HG03558 (cell line): Measurements from ENCODE around the gene PP2D1.
"Not testable (repeated sequence)": the region's sequence is repeated elsewhere in the genome, so short reads cannot be mapped to it uniquely, and the experiment has no call there.

ENCODE experiments used
- ATAC-seq: cut with Tn5 transposase; IDR thresholded peaks from one replicate; pipeline ENCODE4 v1.9.1; 2021; ENCODE audit warnings: moderate number of reproducible peaks; ENCODE audit not compliant: unreplicated experiment; ENCODE audit errors: extremely low read depth

PP2D1 gene, protein sequence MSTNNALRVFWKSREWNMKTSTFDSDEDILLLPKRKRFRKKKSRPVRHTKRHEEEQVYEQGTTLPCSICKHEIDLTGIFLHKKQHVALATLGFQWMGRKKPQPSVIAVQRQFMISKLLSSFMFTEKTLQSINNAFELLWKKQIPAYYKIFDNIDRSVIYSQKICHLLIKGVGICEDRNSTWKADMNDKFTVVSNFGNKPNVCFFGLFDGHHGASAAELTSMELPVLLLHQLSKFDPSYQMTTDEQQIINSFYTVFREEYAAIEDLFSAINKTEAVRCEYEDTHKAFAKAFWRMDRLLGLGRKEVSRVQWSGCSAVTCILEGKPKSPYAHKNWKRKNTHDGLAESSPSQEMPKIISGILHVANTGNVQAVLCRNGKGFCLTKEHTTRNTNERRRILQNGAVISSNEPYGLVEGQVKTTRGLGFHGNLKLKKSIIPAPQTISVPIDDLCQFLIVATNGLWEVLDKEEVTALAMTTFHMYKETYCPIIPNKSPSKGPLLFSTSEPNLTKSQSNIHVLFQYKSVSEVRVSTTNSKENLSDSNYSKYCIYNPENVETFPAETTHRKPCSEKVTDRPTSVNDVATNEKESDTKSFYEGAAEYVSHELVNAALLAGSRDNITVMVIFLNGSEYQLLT

DNA sequence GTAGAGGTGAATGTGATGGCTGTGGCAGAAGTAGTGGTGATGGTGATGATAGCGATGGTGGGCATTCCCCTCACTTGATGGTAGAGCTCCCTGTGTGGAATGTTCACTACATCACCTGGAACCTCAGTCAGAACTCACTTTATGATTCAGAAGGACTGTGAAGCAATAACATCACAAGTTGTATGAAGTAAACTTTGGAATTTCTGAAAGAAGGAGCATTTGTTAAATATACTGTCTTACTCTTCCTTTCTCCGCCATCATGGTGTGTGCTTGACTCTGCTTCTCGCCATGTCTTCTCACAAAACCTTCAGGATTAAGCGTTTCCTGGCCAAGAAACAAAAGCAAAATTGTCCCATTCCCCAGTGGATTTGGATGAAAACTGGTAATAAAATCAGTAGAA is at the start of gene PP2D1:
PP2D1 (minus strand) TSS at position 101 of the 400 bp plus-strand sequence. CDS start 192 bp downstream, outside the sequence.
- no peak for ATAC-seq

DNA sequence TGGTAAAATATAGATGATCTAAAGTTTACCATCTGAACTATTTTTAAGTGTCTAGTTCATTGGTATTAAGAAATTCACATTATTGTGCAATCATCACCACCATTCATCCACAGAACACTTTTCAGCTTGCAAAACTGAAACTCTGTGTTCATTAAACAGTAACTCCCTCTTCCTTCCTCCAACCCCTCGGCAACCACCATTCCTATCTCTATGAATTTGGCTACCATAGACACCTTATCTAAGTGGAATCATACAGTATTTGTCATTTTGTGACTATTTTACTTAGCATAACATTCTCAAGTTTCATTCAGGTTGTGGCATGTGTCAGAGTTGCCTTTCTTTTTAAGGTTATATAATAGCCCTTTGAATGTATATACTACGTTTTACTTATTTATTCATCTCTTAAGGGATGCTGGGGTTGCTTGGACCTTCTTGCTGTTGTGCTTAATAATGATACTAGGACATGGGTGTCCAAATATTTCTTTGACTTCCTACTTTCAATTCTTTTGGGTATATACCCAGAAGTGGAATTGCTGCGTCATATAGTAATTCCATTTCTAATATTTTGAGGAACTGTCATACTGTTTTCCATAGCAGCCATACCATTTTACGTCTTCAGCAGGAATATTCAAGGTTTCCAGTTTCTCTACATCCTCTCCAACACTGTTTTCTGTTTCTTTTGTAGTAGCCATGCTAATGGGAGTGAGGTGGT is 49.1 kb upstream of the PP2D1 start:
- ATAC-seq, result peak; percentile 58

DNA sequence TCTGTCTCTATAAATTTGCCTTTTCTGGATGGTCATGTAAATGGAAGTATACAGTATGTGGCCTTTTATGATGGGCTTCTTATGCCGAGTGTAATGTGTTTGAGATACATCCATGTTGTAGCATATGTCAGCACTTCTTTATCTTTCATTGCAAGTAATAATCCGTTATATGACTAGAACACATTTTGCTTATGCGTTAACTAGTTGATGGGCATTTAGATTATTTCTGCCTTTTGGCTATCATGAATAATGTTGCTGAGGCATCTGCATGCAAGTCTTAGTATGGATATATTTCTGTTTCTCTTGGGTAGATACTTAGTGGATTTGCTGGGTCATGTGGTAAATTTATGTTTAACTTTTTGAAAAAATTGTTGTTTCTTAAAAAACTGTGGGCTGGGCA is 47.9 kb upstream of the PP2D1 start:
- ATAC-seq, result no peak

DNA sequence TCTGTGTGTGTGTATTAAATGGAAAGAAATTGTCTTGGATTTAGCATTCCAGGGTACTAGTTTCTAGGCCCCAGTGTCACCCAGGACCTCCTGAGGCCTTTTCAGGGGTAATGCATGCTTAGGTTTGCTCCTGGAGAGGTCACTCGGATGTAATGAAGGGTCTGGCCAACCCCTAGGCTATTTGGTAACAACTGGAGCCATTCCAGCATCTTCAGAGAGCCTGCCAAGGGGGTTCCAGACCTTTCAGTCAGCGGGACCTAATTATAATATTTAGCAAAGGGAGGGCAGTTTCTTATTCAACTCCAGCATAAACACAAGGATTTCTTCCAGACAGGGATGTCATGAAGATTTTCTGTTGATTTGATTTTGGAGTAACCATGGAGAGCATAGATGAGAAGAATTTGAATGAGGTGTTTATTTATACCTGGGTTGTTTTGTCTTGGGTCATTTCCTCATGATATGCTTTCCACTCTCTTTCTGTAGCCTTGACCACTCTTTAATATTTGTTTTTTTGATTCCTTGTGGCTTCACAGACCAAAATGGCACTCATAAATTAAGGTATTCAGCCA is 45.6 kb upstream of the PP2D1 start:
- no peak for ATAC-seq

DNA sequence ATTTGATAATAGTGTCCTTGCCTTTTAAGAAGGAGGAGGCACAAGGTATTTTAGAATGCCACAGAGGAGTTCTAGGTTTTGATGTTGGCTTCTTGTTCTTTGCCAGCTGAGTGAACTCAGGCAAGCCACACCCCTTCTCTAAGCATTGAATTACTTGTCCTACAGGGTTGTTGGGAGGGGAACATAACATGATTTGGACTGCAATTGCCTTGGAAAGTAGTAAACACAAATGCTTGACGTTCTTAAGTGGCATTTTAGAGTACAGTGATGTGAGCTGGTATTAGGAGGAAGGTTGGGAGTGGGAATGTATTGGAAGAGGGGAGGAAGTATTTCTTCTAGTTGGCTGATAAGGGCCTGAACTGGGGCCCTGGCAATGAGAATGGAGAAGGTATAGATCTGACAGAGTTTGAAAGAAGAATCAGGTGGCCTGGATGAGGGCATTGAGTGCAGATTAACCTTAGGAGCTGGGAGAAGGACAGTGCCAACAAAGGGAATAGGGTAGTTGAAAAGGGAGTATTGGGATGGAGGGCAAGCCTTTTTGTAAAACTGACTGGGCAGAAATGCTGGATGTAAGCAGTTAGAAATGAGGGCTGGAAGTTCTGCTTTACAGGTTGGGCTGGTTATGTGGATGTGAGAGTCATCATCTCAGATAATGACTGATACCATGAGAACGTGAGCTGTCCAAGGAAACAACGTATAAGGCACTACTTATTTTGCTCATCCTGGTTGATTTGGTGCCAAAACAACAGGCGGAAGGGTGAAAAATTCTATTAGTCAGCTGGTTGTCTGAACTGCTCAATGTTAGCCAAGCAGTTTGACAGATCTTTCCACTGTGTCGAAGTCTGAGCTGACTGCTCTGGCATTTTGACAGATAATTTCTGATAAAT is 44.9 kb upstream of the PP2D1 start:
- ATAC-seq, result peak; percentile 17

DNA sequence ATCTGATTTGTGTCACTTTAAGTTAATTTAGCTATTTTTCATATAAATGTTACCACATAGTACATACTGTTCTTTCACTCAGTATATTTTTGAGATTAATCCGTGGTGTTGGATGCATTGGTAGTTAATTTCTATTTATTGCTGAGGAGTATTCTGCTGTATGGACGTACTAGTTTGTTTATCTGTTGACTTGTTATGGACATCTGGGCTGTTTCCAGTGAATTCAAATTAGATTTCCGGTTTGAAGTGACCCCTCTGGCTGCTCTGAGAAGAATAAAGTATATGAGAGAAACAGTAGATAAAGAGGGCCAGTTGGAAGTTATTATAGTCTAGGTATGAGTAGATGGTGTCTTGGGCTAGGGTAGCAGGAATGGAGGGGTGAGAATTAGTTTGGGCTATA is 43.8 kb upstream of the PP2D1 start:
- no peak for ATAC-seq

DNA sequence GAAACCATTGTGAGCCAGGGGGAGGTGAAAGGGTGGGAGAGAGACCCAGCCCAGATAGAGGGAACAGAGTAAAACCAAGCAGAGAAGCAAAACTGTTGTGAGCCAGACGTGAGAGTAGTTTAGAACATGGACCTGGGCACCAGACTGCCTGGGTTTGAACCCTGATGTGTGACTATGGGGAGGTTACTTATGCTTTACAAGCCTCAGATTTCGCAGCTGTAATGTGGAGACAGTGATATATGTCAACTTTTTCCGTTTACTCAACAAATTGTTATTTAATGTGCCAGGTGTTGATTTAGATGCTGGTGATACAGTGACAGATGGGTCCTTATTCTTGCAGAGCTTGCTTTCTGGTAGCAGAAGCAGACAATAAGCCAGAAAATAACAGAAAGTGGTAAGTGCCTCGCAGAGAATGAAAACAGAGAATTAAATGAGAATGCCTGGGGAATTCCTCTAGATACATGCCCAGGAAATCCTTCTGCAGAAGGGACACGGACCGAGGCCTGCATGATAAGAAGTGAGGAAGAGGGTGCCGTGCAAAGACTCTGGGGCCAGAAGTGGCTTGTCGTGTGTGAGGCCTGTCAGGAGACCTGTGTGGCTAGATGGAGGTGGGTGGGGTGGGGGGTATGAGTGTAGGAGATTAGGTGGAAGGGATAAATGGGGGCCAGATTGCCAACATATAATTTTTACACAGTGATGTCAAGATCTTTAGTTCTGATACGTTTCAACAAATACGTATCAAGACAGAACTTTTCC is 43.1 kb upstream of the PP2D1 start:
- ATAC-seq, result no peak

DNA sequence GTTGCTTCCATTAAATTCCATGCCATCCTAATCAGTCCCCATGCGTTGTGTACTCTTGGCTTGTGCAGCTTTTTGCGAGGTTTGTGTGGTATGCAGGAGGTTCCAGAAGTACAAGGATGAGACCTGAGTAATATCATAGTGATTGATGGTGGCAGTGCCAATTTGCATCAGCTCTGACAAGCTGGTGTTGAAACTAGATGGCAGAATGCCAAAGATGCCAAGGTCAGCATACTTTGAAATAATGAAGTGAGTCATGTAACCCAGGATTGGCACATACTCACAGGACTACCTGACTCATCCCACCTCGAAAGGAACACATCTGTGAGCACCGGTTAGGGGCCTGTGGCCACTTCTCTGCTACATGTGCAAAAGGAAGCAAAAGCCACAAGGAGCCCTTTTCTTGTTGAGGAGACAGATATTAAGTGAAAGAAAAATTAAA is 42.5 kb upstream of the PP2D1 start:
- ATAC-seq, result peak; percentile 81

DNA sequence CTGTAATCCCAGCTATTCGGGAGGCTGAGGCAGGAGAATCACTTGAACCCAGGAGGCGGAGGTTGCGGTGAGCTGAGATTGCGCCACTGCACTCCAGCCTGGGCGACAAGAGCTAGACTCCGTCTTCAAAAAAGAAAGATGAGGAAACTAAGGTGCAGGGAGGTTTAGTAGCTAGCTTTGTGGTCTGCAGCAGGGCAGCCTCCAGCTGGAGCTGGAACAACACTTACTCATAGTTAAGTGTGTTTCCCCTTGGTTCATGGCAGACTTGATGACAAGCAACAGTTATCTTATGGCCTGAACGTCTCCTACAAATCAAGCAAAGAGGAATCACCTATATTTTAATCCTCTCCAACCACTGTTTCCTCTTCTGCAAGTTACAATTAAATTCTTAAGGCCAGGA is 40.8 kb upstream of the PP2D1 start:
- ATAC-seq, result no peak

DNA sequence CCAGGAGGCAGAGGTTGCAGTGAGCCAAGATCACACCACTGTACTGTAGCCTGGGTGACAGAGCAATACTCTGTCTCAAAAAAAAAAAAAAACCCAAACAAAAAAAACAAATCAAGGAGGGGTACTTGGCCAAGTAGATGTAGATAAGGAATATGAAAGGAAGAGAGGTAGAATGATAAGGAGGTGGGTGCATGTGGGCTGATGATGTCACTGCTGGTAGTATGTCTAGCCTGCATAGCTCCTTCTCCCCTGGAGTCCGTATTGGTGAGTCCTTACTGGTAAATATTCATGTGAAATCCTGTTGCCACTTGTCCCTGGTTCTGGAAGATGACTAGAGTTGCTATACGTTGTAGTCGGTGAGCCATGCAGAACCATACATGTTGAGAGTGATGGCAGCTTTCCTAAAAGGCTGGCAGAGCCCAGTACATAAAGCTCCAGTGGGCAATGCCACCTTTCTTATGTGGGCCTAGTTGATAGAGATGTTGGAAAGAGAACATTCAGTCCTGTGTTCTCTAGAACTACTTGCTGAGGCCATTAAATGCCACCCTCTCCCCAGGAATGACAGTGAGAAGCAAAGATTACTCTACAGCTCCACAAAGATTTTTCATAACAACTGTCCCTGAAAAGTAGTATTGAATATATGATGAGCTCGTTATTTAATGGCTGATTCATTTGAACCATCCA is 39.2 kb upstream of the PP2D1 start:
- ATAC-seq, result no peak

DNA sequence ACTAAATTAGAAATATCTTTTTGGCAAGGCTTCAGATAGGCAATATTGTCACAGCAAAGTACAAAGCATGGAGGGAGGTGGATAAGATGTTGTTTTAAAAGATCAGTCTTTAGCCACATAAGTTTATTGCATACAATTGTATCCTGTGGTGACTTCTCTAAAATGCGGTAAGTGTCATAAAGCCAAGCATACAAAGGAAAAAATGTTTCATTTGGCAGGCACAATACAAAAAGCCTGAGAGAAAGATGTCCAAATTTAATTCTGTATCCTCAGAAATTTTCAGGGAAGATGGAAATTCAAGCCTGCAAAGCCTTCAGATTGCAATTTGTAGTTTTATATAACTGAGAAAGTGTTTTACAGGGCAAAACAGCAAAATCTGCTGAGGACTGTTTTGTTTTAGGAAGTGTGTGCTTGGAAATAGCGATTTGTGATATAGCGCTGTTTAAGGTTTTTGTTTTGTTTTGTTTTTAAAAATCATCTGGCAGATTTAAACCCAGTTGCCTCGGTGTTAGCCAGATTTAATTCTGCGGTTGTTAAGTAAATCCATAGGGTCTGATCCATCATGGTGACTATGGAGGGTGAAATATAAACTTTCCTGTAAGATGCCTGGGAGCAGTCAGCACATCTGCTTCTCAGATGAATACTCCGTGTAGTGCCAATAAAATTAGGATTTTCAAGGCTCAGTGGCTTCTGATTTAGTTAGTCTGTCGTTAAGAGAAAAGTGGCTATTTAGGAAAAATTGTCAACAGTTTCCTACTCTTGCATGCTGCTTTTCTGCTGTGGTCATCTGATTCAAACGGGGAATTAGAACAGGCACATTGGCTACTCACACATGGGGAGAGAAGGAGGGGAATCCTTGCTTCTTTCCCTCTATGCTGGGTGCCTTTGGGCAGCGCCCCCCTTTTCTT is 36.2 kb upstream of the PP2D1 start:
- ATAC-seq, result no peak

DNA sequence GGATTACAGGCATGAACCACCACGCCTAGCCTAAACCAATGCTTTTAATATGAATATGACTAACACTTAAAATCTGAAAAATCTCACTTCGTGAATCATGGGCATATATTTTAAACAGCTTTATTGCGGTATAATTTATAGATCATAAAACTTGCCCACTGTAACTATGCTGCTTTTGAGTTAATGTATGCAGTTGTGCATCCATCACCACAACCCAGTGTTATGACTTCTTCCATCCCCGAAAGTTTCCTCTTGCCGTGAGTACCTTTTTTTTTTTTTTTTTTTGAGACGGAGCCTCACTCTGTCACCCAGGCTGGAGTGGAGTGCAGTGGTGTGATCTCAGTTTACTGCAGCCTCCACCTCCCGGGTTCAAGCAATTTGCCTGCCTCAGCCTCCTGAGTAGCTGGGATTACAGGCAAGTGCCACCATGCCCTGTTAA is 35.3 kb upstream of the PP2D1 start:
- ATAC-seq, result no peak

DNA sequence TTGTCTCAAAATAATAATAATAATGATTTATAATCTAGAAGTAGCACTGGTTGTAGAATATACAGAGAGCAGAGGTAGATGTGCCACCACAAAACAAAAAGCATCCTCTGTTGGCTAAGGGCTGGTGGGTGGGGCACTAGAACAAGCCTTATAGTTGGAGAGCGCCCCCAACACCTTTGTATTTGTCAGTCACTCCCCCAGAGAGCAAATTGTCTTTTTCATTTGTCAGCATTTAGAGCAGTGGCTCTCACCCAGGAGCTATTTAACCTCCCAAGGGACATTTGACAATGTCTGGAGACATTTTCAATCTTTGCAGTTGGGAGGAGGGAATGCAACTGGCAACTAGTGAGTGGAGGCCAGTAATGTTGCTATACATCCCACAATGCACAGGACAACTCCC is 34.5 kb upstream of the PP2D1 start:
- no peak for ATAC-seq

DNA sequence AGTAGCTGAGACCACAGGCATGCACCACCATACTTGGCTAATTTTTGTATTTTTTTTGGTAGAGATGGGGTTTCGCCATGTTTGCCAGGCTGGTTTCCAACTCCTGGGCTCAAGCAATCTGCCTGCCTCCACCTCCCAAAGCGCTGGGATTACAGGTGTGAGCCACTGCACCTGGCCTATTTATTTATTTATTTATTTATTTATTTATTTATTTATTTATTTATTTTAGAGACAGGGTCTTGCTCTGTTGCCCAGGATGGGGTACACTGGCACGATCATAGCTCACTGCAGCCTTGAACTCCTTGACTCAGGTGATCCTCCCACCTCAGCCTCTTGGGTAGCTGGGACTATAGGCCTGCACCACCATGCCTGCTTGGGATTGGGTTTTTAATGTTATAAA is 33.1 kb upstream of the PP2D1 start:
- not testable (repeated sequence) for ATAC-seq

DNA sequence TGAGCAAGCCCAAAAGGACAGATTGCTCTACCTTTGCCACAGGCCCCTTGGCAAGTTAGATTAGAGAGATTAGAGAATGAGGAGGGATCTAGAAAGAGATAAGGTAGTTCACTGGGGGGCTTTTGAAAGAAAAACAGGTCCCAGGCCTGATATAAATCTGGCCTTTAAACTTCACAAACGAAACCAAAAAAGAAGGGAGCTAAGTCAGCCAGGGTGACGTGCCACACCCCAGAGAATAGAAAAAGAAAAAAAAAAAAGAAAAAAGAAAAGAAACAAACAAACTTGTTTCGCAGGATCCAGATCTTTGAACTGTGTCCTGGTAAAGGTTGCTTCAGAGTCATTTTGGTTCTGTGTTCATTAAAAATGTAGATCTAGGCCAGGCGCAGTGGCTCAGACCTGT is 31.8 kb upstream of the PP2D1 start:
- no peak for ATAC-seq

DNA sequence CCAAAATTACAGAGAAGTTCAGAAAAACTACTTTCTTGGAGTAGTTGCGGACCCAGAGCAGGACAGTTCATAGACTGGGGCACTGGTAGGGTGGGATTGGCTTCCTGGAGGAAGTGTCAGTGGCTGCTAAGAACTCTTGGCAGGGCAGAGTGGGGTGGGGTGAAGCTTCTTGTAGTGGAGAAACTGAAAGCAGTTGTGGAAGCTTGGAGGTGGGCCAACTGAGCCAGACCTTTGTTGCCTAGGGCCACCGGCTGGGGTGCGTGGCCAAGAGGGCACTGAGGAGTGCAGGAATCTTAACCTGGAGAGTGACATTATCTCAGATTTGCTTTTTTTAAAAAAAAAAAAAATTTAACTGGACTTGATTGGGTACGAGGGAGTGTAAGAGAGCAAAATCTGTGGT is 31.3 kb upstream of the PP2D1 start:
- ATAC-seq, result no peak

DNA sequence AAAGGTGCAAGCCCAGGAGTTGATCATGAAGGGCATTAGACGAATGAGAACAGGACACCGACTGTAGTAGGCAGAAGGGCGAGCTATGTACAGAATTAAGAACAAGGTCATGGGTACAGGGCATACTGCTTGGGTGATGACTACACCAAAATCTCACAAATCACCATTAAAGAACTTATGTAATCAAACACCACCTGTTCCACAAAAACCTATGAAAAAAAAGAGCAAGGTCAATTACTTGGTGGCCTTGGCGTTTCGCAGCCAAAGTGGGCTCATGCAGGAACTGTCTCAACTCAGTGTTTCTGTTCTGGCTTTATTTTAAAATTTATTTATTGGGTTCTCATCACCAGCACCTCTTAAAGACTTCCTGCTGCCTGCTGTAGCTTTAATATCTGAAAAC is 30.3 kb upstream of the PP2D1 start:
- no peak for ATAC-seq
